ENCODE results near the gene ZCCHC7.
"Not testable (repeated sequence)": the region's sequence is repeated elsewhere in the genome, so short reads cannot be mapped to it uniquely, and the experiment has no call there.

The ZCCHC7 gene

DNA sequence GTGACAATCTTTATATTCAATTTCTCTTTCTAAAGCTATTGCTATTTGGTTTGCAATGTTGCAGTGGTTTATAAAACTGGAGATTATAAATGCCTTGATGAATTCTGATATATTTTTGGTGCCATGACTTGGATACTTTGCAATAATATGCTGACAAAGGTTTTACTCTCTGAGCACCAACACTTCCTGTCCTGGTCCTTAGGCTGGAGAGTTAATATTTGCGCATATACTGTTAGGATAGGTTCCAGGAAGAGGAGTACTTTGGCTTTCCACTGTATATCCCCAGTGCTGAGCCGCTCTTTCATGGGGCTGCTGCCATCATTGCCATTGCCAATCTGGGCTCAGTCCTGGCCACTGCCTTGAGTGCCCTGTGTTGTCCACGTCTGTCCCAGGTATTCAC, 139.6 kb downstream of the ZCCHC7 start:
- no peak for FAIRE-seq

DNA sequence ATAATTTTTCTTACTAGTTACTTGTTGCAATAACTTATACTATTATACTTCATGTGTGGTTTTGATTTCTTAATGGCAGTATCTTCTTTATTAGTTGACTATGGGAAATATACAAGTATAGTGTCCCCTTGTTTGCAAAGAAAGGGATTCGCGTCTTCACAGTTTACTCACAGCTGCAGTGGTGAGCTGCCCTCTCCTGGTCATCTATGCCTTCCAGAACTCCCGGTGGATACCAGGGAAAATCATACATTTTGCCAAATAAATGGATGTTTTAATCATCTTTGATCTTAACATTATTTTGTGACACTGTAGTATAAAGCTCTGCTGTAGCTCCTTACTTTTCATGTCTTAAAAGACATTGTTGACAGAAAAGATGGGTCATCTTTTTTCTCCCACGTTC, 142.0 kb downstream of the ZCCHC7 start:
- no peak for FAIRE-seq

DNA sequence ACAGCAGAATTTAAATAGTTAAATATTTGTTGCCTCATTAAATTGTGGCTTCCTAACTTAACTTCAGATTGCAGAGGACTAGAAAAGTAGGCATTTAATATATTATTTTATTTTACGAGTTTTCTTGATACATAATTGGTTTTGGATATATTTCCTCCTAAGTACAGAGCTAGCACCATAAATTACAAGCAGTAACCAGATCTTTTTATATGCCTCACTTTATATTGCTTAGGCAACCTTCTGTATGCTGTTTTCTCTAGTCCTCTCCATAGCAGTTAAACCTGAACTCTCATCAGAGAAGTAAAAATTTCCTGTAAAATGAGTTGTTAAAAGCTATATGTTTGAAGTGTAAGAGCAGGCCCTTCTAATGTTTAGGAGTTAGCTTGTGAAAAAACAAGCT, 144.2 kb downstream of the ZCCHC7 start:
- FAIRE-seq: no peak

DNA sequence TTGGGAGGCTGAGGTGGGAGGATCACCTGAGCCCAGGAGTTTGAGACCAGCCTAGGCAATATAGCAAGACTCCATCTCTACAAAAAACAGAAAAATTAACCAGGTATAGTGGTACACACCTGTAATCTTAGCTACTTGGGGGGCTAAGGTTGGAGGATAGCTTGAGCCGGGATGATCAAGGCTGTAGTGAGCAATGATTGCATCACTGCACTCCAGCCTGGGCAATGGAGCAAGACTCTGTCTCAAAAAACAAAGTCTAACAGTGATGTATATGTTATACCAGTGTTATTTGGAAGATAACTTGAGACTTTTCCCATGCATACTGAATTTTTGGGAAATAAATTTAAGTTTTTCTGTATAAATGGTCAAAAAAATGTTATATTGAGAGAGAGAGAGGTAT, 146.3 kb downstream of the ZCCHC7 start:
- FAIRE-seq: no peak

DNA sequence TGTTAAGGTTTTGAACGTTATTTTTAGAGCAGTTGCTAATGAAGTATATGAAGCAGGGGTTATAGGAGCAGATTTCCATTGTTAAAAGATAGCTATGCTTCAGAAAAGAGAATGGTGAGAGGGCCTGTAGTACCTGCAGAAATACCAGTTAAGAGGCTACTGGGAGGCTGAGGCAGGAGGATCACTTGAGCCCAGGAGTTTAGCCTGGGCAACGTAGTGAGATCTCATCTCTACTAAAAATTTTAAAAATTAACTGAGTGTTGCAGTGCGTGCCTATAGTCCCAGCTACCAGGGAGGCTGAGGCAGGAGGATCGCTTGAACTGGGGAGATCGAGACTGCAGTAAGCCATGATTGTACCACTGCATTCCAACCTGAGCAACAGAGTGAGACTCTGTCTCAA, 148.8 kb downstream of the ZCCHC7 start:
- FAIRE-seq: no peak

DNA sequence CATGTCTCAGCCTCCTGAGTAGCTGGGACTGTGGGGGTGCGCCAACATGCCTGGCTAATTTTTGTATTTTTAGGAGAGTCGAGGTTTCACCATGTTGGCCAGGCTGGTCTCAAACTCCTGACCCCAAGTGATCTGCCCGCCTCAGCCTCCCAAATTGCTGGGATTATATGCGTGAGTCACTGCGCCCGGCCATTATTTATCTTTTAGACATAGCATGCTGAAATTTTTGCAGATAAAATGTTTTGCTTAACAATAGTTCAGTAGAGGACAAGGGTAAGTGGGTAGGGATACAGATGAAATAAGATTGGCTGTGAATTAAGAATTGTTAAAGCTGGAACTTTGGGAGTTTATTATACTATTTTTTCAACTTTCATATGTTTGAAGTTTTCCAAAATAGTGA, 151.3 kb downstream of the ZCCHC7 start:
- no peak for FAIRE-seq

DNA sequence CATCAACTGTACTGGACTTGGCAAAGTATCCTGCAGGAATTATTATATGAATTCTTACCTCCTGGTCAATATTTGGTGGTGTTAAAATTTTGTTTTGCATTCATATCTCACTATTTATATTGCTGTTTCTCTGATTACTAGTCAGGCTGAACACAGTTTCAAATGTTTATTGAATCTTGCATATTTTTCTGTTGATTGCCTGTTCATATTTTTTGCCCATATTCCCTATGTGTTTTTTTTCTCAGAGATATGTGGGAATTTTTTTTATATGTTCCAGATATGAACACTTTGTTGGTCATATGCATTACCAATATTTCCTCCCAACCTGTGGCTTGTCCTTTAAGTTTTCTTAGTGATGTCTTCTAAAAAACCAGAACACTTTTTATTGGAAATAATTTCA, 153.2 kb downstream of the ZCCHC7 start:
- FAIRE-seq: no peak

DNA sequence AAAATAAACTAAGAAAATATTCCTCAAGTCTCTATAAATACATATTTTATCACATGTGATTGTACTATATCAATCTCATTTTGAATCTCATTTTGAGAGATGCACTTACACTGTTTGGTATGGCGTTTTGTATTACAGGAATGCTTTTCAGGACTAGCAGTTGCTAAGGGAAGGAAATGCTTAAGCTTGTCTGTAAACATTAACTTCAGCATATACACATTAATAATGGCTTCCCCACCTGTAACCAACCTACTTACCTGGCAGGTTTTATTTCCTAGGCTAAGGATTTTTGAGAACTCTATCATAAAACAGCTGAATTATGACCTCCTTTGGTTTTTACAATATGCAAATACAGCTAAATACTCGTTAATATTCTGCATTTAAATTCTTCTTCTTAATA, 161.2 kb downstream of the ZCCHC7 start:
- FAIRE-seq: no peak

DNA sequence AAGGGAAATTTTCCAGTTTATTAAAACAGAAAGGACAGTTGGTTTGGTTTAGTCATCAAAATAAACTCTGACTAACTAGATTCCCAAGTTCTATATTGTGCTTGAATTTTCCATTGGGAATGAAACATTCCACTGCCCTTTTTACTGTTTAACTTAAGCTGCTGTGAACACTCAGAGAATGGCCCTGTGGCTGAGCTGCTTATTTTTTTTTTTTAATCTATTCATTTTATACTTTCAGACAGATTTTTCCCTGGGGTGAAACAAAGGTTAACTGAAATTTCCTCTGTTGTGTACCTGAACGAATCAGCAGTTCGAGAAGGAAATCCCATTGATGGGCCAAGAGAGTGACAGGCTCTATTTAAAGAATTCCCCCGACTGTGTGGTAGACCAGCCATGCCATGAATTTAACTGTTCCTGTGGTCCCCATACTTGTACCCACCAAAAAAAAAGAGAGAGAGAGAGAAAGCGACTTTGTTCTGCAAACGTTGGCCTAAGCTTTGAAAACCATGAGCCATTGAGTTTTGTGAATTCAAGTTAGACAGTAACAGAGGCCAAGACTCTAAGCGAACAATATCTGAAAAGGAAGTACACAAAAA, 163.5 kb downstream of the ZCCHC7 start:
- no peak for FAIRE-seq

DNA sequence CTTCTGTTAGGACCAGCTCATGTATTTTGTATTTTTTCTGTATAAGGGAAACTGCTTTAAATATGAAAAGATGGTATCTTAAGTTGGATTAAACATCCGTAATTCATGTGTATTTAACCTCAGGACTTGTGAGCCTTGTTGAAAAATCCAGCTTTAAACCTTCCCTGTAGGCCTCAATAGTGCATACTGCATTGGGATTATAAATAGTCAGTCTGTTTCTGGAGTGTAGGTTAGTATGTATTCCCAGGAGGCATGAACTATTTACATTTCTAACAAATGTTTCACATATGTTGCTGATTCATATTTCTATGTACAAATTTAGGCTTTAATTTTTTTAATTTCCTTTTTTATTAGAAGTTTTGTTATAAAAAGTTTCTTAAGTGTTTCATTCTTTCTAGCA, 164.3 kb downstream of the ZCCHC7 start:
- FAIRE-seq: peak; percentile 5

DNA sequence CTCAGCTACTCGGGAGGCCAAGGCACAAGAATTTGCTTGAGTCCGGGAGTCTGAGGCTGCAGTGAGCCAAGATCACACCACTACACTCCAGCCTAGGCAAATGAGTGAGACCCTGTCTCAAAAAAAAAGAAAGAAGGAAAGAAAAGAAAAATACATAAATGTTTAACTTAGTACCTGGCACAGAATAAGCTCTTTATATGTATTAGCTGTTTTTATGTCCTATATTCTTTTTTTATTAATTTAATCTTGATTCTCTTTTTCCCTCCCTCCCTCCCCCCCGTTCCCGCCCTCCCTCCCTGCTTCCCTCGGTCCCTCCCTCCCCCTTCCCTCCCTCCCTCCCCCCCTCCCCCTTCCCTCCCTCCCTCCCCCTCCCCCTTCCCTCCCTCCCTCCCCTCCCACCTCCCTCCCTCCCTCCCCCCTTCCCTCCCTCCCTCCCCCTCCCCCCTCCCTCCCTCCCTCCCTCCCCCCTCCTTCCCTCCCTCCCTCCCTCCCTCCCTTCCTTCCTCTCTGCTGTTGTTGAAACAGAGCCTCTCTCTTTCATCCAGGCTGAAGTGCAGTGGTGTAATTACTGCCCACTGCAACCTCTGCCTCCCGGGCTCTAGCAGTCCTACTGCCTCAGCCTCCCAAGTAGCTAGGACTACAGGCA, 166.3 kb downstream of the ZCCHC7 start:
- no peak for FAIRE-seq

DNA sequence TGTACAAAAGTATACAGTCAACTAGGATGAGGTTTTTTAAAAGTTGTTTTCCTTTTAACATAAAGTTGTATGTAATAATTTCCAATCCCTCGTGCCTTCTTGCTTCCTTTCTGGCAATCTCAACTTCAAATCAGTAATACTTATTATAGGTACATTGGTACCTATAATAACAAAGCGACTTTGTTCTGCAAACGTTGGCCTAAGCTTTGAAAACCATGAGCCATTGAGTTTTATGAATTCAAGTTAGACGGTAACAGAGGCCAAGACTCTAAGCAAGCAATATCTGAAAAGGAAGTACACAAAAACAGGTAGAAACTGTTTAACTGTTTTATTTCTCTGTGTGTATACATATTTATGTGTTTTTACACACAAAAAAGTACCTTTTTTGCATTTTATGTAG, 166.9 kb downstream of the ZCCHC7 start:
- no peak for FAIRE-seq

DNA sequence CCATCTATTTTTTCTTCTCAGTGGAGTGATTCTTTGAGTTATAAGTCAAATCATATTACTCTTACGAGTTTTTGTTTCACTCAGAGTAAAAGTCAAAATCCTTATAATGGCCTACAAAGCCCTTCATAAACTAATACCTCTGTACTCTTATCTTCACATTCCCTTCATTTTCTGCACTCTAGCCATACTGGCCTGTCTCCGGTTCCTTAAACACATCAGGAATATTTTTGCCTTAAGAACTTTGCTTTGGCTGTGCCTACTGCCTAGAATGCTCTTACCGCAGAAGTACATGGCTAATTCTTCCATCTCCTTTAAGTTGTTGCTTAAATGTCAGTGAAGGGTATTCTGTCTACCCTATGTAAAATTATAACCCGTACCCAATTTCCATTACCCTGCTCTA, 169.3 kb downstream of the ZCCHC7 start:
- FAIRE-seq: no peak

DNA sequence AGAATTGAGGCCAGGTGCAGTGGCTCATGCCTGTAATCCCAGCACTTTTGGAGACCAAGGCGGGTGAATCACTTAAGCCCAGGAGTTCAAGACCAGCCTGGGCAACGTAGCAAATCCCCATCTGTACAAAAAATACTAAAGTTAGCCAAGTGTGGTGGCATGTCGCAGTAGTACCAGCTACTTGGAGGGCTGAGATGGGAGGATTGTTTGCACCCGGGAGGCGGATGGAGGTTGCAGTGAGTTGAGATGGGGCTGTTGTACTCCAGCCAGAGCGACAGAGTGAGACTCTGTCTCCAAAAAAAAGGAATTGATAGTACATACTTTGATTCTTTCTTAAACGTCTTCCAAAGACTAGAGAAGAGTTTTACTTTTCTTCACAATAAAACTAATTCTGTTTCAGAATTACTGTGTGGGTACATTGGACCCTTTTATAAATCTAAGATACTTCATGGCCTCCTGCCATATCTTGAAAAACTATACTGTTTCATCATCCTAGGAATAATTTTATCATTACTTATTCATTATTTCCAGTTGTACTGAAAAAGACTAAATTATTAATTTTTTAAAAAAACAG, 170.1 kb downstream of the ZCCHC7 start:
- no peak for FAIRE-seq

DNA sequence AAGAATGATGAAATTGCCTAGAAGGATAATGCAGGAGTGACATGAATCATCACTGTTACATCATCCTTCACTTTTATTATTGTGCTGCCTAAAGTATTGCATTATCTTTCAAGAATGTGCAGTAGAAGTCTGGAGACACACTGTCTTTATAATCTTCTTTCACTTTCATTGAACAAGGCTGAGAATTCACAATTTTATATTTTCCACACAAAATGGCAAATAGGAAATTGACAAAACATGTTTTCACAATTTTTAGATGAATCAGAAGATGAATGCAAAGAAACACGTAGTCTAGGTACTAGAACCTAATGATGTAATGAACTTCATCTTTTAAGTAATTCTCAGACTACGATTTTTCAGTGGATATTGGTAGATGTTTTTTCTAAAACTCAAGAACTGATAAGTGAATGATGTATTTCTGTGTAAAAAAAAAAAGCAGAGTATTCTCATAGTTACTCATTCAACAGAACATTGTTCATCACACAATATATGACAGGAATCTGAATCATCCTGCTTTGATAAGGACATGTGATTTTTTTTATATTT, 170.6 kb downstream of the ZCCHC7 start:
- FAIRE-seq: no peak

DNA sequence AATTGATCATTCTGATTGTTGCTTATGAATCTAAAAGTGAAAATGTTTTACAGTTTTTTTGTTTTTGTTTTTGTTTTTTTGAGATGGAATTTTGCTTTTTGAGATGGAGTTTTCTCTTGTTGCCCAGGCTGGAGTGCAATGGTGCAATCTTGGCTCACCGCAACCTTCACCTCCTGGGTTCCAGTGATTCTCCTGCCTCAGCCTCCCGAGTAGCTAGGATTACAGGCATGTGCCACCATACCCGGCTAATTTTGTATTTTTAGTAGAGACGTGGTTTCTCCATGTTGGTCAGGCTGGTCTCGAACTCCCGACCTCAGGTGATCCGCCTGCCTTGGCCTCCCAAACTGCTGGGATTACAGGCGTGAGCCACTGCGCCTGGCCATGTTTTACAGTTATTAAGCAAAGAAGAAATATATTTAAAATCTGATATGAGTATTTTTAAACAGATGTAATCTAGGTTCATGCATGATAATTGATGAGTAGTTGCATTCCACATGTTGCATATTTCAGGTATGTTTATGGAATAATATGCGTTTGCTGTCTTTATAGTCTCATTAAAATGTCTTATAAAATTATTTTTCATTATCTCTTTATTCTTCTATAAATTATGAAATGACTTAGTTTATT, 171.4 kb downstream of the ZCCHC7 start:
- not testable (repeated sequence) for FAIRE-seq

DNA sequence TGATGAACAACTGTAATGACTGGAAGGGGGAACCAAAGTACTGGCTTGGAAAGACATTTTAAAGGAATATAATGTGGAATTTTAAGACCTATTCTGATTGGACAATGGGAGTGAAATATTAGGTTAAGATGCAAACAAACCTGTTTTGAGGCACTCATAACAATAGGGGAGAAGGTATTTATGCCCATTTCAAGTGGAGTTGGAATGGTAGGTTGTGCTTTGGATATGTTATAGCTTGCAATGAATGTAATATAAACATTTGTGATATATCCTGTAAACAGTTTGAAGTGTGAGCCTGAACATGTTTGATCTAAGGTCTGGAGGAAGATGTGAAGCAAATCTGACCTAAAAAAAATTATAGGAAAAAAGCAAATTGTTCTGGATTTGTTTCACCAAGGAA, 172.5 kb downstream of the ZCCHC7 start:
- no peak for FAIRE-seq

DNA sequence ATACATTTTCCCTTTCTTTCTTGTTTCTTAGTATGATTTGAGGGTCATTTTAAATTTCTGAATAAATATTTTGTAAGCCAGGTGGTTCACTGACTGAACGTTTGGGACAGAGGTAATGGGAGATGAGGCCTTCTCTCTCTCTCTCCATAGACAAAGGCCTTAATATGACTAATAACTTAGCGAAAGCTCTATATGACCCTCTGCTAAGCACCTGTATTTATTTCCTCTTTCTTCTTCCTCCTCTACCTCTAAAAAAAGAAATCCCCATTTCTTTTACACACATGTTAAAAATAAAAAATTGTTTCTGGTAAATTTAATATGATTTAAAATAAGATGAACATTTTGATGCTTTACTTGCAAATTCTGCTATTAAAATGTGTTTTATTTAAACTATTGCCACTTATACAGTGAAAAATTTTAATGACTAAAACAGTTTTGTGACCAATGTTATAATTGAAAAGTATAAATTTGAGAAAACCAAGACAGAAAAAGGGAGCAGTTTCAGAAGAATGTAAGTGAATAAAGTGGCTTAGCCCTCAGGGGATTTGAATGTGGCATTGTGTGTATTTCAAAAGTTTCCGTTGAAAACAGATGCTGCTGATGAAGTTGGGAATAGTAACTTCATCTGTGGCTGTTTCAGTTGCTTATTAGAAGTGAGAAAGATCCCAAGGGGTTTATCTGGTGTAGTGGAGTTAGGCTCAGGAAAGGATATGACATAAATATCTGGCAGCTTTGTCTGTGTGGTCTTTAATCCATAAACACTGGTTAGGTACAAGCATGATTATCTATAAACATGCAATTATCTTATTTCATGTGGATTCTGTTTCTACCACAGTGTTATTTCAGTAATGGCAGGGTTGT, 173.5 kb downstream of the ZCCHC7 start:
- FAIRE-seq: no peak

DNA sequence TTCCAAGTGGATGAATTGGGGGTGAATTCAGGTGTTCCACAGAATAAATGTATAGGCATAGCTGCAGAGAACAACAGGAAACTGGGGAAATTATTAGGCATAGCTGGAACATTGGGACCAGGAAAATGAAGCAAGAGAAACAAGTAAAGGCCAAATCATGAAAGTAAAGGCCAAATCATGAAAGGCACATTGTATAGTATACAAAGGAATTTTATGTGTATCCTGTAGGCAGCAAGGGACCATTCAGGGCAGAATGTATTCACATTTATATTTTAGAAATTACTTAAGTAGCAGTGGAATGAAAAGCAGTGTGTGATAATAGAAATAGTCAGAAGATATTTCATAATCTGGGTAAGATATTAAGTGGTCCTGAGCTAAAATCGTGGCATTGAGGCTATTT, 174.8 kb downstream of the ZCCHC7 start:
- no peak for FAIRE-seq

DNA sequence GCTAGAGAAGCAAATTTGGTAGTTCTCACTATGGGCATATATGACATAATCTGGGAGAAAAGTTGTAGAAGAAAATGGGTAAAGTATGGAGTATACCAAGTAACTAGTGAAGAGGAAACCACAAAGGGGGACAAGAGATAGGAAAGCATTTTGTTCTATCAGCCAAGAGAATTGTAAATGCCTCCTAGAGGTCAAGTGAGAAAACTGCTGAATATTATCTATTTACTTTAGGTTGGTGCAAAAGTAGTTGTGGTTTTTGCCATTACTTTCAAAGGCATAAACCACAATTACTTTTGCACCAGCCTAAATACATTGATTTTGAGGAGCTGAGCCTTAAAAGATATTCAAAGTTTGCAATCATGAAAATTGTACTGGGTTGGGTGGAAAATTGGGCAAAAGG, 175.4 kb downstream of the ZCCHC7 start:
- FAIRE-seq: no peak

DNA sequence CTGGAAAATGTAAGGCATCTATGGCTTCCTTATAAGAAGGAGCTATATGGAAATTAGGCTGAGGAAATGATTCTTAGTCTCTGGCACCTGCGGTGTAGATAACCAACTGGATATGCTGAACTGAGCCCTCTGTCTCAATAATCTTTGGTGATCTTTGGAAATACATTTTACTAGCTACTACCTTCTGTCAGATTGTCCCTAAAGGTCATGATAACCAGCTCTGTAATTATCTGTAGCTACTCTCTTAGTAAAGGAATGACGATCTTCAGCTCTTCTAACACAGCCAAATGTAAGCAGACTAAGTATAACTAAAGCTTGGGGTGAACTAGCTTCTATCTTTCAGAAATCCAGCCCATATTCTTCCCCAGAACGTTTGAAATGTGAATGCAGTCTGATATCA, 177.2 kb downstream of the ZCCHC7 start:
- no peak for FAIRE-seq

DNA sequence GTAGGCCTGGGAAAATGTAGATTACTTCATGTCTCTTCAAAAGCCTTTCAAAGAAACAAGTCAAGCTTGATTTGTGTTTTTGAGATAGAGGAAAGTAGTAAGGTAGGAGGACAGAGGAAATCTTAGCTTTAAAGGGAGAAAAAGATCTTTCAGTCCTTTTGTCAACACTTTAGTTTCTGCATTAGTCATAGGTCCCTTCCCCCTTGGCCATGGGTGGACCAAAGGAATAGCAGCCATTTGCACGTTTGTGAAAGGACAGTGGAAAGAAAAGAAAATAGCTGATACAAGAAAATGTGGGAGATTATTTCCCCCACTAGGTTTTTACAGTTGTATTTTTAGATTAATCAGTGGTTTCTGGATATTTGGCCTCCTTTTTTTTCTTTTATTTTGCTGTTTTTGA, 180.2 kb downstream of the ZCCHC7 start:
- no peak for FAIRE-seq

All from colon (tissue), 2 donors.